ENCODE measurements around the gene PDE6B. TPM values are rescaled to one million over a fixed set of nuclear protein-coding genes. Genes with fewer than 3 reads are reported as not detected.

The PDE6B gene
- total and polyA plus RNA-seq, 2 of the 13 experiments (the other 11 are each of a cell fraction or from before 2014, with no cell fraction given), result 0.38 to 0.40 TPM

DNA sequence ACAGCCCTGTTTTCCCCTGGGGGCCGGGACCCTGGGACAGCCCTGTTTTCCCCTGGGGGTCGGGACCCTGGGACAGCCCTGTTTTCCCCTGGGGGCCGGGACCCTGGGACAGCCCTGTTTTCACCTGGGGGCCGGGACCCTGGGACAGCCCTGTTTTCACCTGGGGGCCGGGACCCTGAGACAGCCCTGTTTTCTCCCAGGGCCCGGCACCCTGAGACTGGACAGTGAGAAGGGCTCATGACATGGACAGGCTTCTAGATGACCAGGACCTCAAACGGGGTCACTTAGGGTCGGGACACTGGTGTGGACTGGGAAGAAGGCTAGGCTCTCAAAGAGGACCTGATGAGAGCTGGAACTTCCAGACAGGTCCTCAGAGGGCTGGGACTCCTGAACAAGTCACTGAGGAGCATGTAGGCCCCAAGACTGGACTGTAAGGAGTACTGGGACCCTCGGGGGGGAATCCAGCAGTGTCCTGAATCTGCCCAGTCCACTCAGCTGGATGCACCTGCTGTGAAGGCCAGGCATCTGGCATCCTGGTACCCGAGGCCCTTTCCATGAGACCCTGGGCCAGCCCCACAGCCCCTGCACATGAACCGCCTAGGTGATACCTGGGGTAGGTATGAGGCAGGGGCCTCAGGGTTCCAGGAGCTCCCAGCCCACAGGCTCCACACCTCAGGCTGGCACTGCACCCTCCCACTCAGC, 82.7 kb downstream of the PDE6B start (continued):
- TF ChIP-seq, protein P1, sequence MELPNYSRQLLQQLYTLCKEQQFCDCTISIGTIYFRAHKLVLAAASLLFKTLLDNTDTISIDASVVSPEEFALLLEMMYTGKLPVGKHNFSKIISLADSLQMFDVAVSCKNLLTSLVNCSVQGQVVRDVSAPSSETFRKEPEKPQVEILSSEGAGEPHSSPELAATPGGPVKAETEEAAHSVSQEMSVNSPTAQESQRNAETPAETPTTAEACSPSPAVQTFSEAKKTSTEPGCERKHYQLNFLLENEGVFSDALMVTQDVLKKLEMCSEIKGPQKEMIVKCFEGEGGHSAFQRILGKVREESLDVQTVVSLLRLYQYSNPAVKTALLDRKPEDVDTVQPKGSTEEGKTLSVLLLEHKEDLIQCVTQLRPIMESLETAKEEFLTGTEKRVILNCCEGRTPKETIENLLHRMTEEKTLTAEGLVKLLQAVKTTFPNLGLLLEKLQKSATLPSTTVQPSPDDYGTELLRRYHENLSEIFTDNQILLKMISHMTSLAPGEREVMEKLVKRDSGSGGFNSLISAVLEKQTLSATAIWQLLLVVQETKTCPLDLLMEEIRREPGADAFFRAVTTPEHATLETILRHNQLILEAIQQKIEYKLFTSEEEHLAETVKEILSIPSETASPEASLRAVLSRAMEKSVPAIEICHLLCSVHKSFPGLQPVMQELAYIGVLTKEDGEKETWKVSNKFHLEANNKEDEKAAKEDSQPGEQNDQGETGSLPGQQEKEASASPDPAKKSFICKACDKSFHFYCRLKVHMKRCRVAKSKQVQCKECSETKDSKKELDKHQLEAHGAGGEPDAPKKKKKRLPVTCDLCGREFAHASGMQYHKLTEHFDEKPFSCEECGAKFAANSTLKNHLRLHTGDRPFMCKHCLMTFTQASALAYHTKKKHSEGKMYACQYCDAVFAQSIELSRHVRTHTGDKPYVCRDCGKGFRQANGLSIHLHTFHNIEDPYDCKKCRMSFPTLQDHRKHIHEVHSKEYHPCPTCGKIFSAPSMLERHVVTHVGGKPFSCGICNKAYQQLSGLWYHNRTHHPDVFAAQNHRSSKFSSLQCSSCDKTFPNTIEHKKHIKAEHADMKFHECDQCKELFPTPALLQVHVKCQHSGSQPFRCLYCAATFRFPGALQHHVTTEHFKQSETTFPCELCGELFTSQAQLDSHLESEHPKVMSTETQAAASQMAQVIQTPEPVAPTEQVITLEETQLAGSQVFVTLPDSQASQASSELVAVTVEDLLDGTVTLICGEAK (IDR thresholded peaks at IDR 0.05), result no peak
- TF ChIP-seq, protein P1 (CRISPR knock-in tag; IDR thresholded peaks at IDR 0.05), result no peak

DNA sequence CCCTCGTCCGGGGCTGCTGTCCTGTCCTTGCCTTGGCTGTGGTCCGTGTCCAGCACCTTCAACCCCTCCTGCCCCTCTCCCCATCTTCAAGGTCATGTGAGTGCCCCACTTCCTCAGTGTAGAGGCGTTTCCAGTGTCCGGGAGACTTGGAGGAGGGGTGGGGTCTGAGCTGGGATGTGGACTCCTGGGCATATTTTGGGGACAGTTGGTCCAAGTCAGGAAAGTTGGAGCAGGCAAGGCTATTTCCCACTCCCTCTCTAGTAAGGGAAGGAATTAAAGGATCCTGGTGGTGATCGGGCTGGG, 83.2 kb downstream of the PDE6B start:
- H4K20me1 ChIP-seq (ENCODE audit: insufficient read depth, low read length), result peaks cover 38% of the 10 kb centered on the region
- in situ Hi-C loops (cut with HindIII; ENCODE audit: extremely low pct_ligation_motif_present, low pct_unique_long_range_greater_than_20kb), result no loop called here
- peaks cover 0 to 11% of the 10 kb centered on the region in 2 experiments; a peak in 1 of 5 replicates for H3K27me3 ChIP-seq (ENCODE audit: control insufficient read depth in 1 of 2, insufficient read depth in 2 of 2, low read length in 2 of 2)
- peaks cover 56% of the 10 kb centered on the region for H3K4me1 ChIP-seq (ENCODE audit: insufficient read depth, low read length)
- H3K79me2 ChIP-seq (ENCODE audit: insufficient read depth, low read length), result peaks cover 59% of the 10 kb centered on the region
- no peaks in the 10 kb centered on the region for H3K9me3 ChIP-seq (ENCODE audit: low read length)
- H3K9ac ChIP-seq (ENCODE audit: insufficient read depth, low read depth, low read length), result peak overlapping the region; percentile 25; the same call in 1 of the 2 replicates
- intact Hi-C loops (cut with micrococcal nuclease; ENCODE audit: unreplicated experiment), result no loop called here
- BruUV-seq (replicated peaks), result no TSS peak
- peaks cover 2 to 9% of the 10 kb centered on the region in 2 experiments; a peak in 2 of 5 replicates for H3K36me3 ChIP-seq (replicated peaks in 1 of 2; ENCODE audit: control insufficient read depth in 1 of 2, insufficient read depth in 2 of 2, low read length in 2 of 2)
- ChIA-PET CTCF (ENCODE audit: low intra/inter-chr PET ratio, low total read pairs) (no interaction called here), POLR2A (interaction anchor here (1.6 kb wide), 1 partner anchor 16 kb away, joined by 3 read pairs; no protein-coding TSS in a partner anchor)
- 92% methylated on average over 4 of the region's 6 CpGs for WGBS (ENCODE audit: low lambda C conversion rate)
- DNase-seq (ENCODE audit: low spot score) (no peak), FAIRE-seq (no peak), ATAC-seq (no peak)
- no peak overlapping the region for H2AFZ ChIP-seq (ENCODE audit: low read length)
- peak overlapping the region; percentile 46; the same call in 1 of the 2 replicates for H3K4me2 ChIP-seq (ENCODE audit: low read depth, low read length)
- no peak overlapping the region for H3K27ac ChIP-seq (ENCODE audit: extremely low read length, insufficient read depth, low read length)
- H3K4me3 ChIP-seq (replicated peaks in 1 of 3; ENCODE audit: insufficient read depth in 1 of 3, low read depth in 2 of 3, low read length in 3 of 3), result peak overlapping the region in 2 of 3 experiments; percentile 7 to 16; a peak in 1 of 6 replicates
- no peak for TF ChIP-seq KAT8 (CRISPR knock-in tag; IDR thresholded peaks at IDR 0.05)
- TF ChIP-seq NFKB2 (CRISPR knock-in tag; IDR thresholded peaks at IDR 0.05; ENCODE audit: borderline replicate concordance), result no peak
- TF ChIP-seq, protein P2, sequence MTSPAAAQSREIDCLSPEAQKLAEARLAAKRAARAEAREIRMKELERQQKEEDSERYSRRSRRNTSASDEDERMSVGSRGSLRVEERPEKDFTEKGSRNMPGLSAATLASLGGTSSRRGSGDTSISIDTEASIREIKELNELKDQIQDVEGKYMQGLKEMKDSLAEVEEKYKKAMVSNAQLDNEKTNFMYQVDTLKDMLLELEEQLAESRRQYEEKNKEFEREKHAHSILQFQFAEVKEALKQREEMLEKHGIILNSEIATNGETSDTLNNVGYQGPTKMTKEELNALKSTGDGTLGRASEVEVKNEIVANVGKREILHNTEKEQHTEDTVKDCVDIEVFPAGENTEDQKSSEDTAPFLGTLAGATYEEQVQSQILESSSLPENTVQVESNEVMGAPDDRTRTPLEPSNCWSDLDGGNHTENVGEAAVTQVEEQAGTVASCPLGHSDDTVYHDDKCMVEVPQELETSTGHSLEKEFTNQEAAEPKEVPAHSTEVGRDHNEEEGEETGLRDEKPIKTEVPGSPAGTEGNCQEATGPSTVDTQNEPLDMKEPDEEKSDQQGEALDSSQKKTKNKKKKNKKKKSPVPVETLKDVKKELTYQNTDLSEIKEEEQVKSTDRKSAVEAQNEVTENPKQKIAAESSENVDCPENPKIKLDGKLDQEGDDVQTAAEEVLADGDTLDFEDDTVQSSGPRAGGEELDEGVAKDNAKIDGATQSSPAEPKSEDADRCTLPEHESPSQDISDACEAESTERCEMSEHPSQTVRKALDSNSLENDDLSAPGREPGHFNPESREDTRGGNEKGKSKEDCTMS (CRISPR knock-in tag; conservative IDR thresholded peaks at IDR 0.05), result no peak
- no peak for TF ChIP-seq ZNF317 (CRISPR knock-in tag; IDR thresholded peaks at IDR 0.05)
- no peak for TF ChIP-seq MAZ (IDR thresholded peaks at IDR 0.05; ENCODE audit: borderline replicate concordance, low read depth, low read length)
- no peak for TF ChIP-seq MAZ (CRISPR knock-in tag; IDR thresholded peaks at IDR 0.05; ENCODE audit: low read depth)
- no peak for TF ChIP-seq ZBTB20 (CRISPR knock-in tag; IDR thresholded peaks at IDR 0.05; ENCODE audit: borderline replicate concordance, low read depth)
- TF ChIP-seq DNMT1 (CRISPR knock-in tag; IDR thresholded peaks at IDR 0.05), result no peak
- TF ChIP-seq KLF13 (CRISPR knock-in tag; IDR thresholded peaks at IDR 0.05), result no peak
- TF ChIP-seq TP53 (CRISPR knock-in tag; conservative IDR thresholded peaks at IDR 0.05), result no peak
